Pulmonary artery endothelial cell (primary cell): ENCODE data around the gene EIF3J. TPM values are rescaled to one million over a fixed set of nuclear protein-coding genes. Genes with fewer than 3 reads are reported as not detected.
A peak's percentile ranks its signal among the peaks of the same experiment; 100 is the strongest.

Source experiments
- DNase-seq: peaks from one replicate; pipeline ENCODE4 v3.0.0-alpha.2; 2011; ENCODE audit warnings: low read depth, low spot score
- total RNA-seq: library from RNA; depleted of rRNA; stranded (reverse); fragments of >200 nt; gene quantifications from 2 replicates; pipeline ENCODE4 v1.2.3, GENCODE V29; 2014

Gene EIF3J
- total RNA-seq, 1 donor from 2014 or later, result 49.5 TPM

- DNase-seq, result no peak
These were observed 56.2 kb downstream of the EIF3J start for GRCh38 chr15:44593042-44593736.

- no peak for DNase-seq
These were observed 58.3 kb downstream of the EIF3J start for GRCh38 chr15:44595246-44595645.

GRCh38 chr15:44595656-44596510 is 58.9 kb downstream of the EIF3J start:
- DNase-seq, result no peak

GRCh38 chr15:44596511-44597010 is 59.6 kb downstream of the EIF3J start:
- DNase-seq, result no peak

GRCh38 chr15:44598066-44598465 is 61.1 kb downstream of the EIF3J start:
- DNase-seq, result no peak

- peak; percentile 64 for DNase-seq
These were observed 61.9 kb downstream of the EIF3J start for GRCh38 chr15:44598892-44599291.

GRCh38 chr15:44603126-44603525 is 66.2 kb downstream of the EIF3J start:
- no peak for DNase-seq

- DNase-seq, result no peak
These were observed 69.8 kb downstream of the EIF3J start for GRCh38 chr15:44606740-44607139.

Other genes starting within 250 kb of the EIF3J start
- 66.5 and 81.2 TPM in 2 replicates for gene GOLM2, start 248.4 kb upstream of the EIF3J start, total RNA-seq
- 71.9 and 97.7 TPM in 2 replicates for gene CTDSPL2, start 109.5 kb upstream of the EIF3J start, total RNA-seq
- 42.3 and 54.8 TPM in 2 replicates for gene SPG11, start 126.5 kb downstream of the EIF3J start, total RNA-seq
- gene PATL2, start 174.2 kb downstream of the EIF3J start, total RNA-seq, result under 0.01 TPM in 1 of 2 replicates, not detected in the other
- 1,552 and 2,400 TPM in 2 replicates for gene B2M, start 174.4 kb downstream of the EIF3J start, total RNA-seq
- gene TRIM69, start 199.4 kb downstream of the EIF3J start, total RNA-seq, result 7.2 and 18.5 TPM in 2 replicates